ENCODE results near the gene UGT2A1.

UGT2A1 gene

GRCh38 chr4:69639542-69639941, 13.5 kb downstream of the UGT2A1 start, which contains the start of gene UGT2A2:
TSS of gene UGT2A2 (minus strand) at chr4:69639642. CDS start at chr4:69639640, 2 bp downstream.
- no peak for TF ChIP-seq CTCF (conservative IDR thresholded peaks at IDR 0.05; ENCODE audit: low read depth, low read length)
- DNase-seq (ENCODE audit: low read depth) = no peak
- H3K4me3 ChIP-seq (ENCODE audit: low read length) = no peak within 1 kb of the TSS

GRCh38 chr4:69617083-69617694, 35.9 kb downstream of the UGT2A1 start:
- DNase-seq (ENCODE audit: low read depth) = peak; percentile 12
- H3K4me3 ChIP-seq (ENCODE audit: low read length) = no peak overlapping the region
- peak; percentile 67 for TF ChIP-seq CTCF (conservative IDR thresholded peaks at IDR 0.05; ENCODE audit: low read depth, low read length)

GRCh38 chr4:69610484-69610883, 42.6 kb downstream of the UGT2A1 start:
- no peak for TF ChIP-seq CTCF (conservative IDR thresholded peaks at IDR 0.05; ENCODE audit: low read depth, low read length)
- no peak for DNase-seq (ENCODE audit: low read depth)
- H3K4me3 ChIP-seq (ENCODE audit: low read length) = no peak overlapping the region

- no peak overlapping the region for H3K4me3 ChIP-seq (ENCODE audit: low read length)
- TF ChIP-seq CTCF (conservative IDR thresholded peaks at IDR 0.05; ENCODE audit: low read depth, low read length) = no peak
- DNase-seq (ENCODE audit: low read depth) = no peak
Observed at GRCh38 chr4:69601065-69601464, 52.0 kb downstream of the UGT2A1 start.

- DNase-seq (ENCODE audit: low read depth) = no peak
- no peak for TF ChIP-seq CTCF (conservative IDR thresholded peaks at IDR 0.05; ENCODE audit: low read depth, low read length)
- H3K4me3 ChIP-seq (ENCODE audit: low read length) = no peak overlapping the region
Observed at GRCh38 chr4:69600013-69600412, 53.0 kb downstream of the UGT2A1 start.

- DNase-seq (ENCODE audit: low read depth) = no peak
- TF ChIP-seq CTCF (conservative IDR thresholded peaks at IDR 0.05; ENCODE audit: low read depth, low read length) = no peak
- H3K4me3 ChIP-seq (ENCODE audit: low read length) = no peak overlapping the region
Observed at GRCh38 chr4:69594382-69594781, 58.7 kb downstream of the UGT2A1 start.

GRCh38 chr4:69591364-69591763, 61.7 kb downstream of the UGT2A1 start:
- TF ChIP-seq CTCF (conservative IDR thresholded peaks at IDR 0.05; ENCODE audit: low read depth, low read length) = no peak
- no peak overlapping the region for H3K4me3 ChIP-seq (ENCODE audit: low read length)
- DNase-seq (ENCODE audit: low read depth) = no peak

Measured in retinal pigment epithelial cell (primary cell).